Femur (tissue), 1 donor: ENCODE measurements around the gene FBXW4.

Experiments
- DNase-seq: peaks from one replicate; pipeline ENCODE4 v3.0.0-alpha.2; 2017

Gene FBXW4, protein sequence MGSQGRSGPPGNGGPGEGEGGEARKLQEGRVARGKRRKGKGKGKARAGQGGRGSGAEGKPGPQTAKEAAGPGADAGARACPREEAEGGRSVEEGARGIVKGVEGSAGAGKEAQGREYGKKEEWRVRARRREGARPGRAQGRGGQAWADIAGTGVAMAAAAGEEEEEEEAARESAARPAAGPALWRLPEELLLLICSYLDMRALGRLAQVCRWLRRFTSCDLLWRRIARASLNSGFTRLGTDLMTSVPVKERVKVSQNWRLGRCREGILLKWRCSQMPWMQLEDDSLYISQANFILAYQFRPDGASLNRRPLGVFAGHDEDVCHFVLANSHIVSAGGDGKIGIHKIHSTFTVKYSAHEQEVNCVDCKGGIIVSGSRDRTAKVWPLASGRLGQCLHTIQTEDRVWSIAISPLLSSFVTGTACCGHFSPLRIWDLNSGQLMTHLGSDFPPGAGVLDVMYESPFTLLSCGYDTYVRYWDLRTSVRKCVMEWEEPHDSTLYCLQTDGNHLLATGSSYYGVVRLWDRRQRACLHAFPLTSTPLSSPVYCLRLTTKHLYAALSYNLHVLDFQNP

DNA sequence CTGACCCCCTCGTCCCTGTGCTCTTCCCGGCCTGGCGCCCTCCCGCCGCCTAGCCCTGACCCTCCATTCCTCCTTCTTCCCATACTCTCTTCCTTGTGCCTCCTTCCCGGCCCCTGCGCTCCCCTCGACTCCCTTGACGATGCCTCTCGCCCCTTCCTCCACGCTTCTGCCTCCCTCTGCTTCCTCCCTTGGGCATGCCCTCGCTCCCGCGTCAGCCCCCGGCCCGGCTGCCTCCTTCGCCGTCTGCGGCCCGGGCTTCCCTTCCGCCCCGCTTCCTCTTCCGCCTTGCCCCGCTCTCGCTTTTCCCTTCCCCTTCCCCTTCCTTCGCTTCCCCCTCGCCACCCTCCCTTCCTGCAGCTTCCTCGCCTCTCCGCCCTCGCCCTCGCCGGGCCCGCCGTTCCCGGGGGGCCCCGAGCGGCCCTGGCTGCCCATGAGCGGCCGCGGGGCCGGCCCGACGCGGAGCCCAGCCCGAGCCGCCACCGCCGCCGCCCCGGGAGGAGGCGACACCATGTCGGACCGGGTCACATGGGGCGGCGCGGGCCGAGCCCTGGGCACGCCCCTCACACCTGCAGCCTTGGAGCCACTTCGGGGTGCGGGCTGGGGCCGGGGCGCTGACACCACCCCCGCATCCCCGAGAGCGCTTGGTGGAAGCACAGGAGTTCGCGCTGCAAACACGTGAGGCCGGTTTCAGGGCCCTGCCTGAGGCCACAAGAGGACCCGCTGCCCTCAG lies at the start of gene FBXW4:
TSS of gene FBXW4 (minus strand) at position 497 of the 730 bp plus-strand sequence. CDS start at position 432, 65 bp downstream.
- peak; percentile 65 for DNase-seq

DNA sequence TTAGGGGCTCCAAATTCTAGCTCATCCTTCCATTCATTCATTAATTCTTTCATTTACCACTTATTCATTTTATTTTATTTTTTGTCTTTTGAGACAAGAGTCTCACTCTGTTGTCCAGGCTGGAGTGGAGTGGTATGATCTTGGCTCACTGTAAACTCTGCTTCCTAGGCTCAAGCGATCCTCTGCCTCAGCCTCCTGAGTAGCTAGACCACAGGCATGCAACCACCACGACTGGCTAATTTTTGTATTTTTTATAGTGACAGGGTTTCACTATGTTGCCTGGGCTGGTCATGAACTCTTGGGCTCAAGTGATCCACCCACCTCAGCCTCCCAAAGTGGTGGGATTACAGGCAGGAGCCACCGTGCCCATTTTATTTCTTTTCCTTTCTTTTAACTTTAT lies 49.3 kb upstream of the FBXW4 start:
- no peak for DNase-seq

DNA sequence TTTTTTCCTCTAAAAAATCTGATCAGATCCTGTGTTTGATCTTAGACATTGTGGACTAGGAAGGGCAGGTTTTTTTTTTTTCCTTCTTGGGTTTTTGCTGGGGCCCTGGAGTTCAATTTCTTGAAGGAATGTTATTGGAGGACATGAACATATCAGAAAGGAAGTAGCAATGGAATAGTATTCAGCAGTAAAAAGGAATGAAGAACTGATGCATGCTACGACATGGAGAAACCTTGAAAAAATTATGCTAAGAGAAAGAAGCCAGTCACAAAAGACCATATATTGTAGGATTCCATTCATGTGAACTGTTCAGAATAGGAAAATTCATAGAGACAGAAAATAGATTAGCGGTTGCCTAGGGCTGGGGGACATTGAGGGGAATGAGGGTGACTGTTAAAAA lies 47.0 kb upstream of the FBXW4 start:
- DNase-seq, result no peak

DNA sequence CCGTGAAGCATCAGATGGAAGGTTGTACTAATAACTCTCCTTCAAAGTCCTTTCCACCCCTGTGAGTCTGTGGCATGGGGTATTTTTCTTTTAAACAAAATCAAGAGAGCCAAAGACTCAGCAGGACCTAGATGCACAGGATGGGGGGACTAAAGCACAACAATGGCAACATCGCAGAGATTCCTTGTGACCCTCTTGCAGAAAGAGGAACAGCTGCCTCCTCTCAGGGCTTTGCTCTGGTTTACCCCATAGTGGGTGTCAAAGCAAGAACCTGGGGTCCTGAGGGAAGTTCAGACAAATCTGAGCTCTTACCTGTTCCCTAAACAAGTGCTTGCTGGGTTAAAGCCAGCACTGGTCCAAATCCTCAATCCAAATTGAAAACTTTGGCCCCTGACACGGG lies 41.7 kb upstream of the FBXW4 start:
- DNase-seq, result no peak

DNA sequence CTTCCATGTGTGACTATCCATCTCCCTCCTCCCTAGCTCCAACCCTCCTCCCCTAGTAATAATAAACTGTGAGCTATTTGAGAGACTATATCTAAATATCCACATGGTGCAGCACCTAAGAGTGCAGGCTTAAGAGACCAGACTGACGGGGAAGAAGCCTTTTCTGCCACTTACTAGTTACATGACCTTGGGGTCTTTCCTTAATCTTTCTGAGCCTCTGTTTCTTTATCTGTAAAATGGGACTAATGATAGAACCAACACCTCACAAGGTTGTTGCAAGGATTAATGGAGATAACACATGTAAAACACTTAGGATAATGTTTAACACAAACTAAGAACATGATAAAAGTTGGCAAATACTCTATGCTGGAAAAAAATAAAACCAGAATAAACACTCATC lies 37.1 kb upstream of the FBXW4 start:
- no peak for DNase-seq

DNA sequence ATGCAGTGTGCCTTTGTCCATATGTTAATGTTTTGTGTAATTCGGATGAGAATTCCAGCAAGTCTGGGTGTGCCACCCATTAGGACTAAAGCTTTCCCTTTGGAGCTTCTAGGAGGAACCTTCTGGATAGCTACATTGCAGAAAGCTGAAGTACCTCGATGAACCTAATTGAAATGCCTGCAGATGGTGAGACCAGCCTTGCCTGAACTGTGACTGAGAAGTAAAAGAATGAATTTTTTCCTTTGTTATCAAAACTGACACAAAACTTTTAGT lies 31.1 kb upstream of the FBXW4 start:
- no peak for DNase-seq

DNA sequence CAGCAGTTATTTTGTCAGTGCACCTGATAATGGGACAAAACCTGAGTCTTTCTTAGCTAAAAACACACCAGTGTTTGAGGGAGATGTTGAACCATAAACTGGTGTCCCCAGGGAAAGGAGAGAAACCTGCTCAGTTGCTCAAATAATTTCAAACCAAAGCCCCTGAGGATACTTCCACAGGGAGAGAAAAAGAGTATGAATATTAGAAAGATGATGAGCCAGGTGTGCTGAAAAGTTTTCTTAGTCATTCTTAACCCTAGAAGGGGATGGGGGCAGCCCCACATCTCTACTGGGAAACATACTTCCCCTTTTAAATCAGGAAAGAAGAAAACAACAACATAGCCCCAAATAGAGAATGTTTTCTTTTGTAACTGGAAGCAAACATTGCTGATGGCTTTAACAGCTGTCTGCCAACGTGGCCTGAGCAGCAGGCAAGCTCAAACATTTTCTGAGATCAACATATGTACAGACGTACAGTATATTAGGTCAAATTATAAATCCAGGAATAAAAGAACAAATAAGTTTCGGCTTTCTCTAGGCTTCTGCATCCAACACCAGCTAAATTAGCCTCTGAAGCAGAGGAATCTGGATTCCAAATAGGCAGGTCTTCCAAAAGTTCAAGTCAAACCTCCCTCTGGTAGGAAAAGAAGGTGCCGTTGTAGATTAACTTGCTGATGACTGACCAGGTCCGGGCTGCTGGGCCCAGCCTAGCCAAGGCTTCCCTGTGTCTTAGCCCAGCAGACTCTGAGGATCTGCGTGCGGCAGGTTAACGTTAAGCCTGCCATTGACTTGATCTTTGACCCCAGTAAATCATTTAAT lies 30.5 kb upstream of the FBXW4 start:
- DNase-seq, result no peak

DNA sequence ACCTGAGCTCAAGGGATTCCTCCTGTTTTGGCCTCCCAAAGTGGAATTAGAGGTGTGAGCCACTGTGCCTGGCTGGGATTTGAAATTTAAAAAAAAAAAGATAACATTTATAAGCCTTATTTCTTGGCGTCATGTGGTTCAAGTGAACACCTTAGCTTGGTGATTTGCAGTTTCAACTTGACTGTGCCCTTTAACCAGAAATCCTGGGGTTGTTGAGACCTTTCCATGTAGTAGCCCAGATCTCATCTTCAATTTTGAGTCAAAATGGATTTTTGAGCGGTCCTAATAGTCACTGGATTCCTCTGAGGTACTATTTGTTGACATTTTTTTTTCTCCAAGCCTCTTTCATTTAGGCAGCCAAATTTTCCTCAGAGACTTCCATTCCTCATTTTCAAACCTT lies 29.5 kb upstream of the FBXW4 start:
- DNase-seq, result no peak

DNA sequence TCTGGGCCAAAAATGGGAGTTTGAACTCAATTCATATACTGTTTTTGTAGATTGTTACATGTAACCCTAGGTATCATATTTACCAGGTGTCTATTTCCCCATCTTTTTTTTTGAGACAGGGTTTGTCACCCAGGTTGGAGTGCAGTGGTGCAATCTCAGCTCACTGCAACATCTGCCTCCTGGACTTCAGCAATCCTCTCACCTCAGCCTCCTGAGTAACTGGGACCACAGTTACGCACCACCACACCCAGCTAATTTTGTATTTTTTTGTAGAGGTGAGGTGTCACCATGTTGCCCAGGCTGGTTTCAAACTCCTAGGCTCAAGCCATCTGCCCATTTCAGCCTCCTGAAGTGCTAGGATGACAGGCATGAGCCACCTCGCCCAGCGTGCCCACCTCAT lies 28.2 kb upstream of the FBXW4 start:
- no peak for DNase-seq

DNA sequence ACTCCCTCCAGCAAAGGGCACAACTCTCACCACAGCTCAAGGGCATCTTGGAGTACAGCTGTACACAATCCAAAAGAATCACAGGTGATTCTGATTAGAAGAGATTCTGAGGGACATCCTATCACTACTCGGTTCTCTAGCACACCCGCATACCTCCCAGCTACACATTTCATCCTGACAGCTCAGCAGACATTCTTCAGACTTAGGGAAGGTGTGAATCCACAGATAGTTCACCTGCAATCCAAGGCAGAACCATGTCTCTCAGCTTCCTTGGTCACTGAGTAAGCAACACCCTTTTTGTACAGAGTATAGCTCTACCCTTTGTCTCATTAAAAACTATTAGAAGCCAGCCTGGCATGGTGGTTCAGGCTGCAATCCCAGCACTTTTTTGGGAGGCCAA lies 26.8 kb upstream of the FBXW4 start:
- no peak for DNase-seq

DNA sequence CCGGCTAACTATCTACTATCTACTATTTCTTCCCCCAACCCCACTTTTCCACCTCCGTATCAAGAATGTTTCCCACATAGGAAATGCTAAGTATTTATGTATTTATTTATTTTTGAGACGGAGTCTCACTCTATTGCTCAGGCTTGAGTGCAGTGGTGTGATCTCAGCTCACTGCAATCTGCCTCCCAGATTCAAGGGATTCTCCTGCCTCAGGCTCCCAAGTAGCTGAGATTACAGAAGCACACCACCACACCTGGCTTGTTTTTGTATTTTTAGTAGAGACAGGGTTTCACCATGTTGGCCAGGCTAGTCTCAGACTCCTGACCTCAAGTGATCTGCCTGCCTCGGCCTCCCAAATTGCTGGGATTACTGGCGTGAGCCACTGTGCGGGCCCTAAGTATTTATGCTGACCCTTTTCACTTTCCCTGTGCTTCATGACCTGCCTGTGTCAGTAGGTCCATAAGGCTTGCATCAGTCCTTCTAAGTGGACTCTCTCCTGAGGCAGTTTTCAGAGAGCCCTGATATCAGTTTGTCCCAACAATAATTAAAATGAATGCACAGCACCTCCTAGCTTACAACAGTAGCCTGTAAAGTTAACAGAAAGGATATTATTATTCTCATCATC lies 25.7 kb upstream of the FBXW4 start:
- no peak for DNase-seq

DNA sequence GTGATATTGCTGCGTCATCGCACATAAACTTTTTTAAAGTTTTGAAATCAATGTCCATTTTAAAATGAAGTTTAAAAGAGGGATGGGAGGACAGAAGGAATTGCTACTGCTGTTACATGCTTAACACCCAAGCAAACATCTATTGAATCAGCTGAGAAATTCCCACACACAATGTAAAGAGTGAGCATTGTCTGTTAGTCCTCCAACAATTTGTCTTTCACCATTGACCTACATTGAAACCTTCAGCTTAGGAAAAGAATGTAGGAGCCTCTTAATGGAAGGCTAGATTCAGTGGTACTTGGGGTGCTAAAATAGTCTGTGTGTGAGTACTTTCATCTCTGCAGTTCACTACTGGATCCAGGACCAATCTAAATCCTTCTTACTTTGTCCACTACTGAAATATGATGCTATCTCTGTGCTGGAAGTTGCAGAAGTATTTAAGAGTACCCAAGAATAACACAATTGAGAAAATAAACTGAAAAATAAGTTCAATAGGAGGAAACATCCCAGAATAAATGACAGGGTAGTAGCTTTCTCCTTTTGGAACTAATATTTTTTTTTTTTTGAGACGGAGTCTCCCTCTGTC lies 23.8 kb upstream of the FBXW4 start:
- DNase-seq, result no peak

DNA sequence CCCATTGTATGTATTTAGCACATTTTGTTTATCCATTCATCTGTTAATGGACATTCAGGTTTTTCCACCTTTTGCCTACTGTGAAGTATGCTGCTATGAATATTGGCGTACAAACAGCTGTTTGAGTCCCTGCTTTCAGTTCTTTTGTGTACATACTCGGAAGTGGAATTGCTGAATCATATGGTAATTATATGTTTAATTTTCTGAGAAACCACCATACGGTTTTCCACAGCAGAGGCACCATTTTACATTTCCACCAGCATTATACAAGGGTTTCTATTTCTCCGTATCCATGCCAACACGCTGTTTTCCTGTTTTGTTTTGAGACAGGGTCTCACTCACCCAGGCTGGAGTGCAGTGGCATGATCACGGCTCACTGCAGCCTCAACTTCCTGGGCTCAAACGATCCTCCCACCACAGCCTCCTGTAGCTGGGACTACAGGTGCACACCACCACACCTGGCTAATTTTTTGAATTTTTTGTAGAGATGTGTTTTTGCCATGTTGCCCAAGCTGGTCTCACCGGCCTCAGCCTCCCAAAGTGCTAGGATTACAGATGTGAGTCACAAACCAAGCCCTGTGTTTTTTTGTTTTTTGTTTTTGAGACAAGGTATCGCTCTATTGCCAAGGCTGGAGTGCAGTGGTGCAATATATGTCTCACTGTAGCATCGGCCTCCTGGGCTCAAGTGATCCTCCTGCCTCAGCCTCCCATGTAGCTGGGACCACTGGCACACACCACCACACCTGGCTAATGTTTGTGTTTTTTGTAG lies 22.1 kb upstream of the FBXW4 start:
- DNase-seq, result no peak

DNA sequence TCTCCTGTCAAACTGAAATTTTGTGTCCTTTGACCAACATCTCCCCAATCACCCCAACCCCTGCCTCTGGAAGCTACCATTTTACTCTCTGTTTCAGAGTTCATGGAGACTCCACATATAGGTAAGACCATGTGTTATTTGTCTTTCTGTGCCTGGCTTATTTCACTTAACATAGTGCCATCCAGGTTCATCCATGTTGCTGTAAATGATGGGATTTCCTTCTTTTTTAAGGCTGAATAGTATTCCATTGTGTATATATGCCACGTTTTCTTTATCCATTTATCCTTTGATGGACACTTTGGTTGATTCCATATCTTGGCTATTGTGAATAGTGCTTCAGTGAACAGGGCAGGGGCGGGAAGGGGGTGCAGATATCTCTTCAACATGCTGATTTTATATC lies 18.0 kb upstream of the FBXW4 start:
- DNase-seq, result no peak

DNA sequence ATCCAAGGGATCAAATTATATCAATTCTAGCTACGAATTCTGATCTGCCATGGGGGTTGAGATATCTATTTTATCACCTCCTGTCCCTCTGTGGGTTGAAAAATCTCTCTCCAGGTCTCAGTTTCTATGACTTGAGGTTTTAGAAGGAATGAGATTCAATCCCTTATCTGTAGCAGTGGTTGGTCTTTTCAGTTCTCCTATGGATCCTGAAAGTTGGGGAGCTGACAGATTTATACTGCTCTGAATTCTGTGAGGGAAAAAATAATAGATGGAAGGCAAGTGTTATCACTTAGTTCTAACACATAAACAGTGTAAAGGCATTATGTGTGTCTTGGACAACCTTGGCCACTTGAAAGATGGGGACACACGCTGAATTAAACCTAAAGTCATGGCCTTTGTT lies 15.8 kb upstream of the FBXW4 start:
- no peak for DNase-seq

DNA sequence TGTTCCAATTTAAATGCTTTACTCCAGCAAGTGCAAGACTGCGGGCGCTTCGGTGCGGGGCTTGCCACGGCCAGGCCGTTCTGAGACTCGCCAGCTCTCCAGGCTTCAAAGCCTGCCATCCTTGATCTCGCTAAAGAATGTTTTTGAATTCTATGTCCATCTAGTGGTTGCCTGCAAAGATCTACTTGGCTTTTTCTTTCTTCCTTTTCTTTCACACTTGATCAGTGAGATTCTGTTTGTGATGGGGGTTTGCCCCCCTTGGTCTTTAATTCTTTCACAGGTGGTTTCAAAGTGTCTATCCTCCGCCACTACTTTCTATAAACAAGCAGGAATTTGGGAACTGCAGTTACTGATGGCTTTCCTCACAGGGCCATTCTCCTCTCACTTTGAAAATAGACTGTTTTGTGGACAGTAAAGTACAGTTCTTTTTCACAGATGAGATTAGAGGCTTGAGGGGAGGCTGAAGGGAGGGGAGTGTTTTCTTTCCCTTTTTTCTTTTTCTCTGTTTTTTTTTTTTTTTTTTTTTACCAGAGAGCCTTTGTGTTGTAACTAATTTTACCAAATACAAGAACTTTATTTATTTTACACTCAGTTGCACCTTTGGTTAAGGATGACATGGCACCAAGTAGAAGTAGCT lies 15.2 kb upstream of the FBXW4 start:
- DNase-seq, result no peak

DNA sequence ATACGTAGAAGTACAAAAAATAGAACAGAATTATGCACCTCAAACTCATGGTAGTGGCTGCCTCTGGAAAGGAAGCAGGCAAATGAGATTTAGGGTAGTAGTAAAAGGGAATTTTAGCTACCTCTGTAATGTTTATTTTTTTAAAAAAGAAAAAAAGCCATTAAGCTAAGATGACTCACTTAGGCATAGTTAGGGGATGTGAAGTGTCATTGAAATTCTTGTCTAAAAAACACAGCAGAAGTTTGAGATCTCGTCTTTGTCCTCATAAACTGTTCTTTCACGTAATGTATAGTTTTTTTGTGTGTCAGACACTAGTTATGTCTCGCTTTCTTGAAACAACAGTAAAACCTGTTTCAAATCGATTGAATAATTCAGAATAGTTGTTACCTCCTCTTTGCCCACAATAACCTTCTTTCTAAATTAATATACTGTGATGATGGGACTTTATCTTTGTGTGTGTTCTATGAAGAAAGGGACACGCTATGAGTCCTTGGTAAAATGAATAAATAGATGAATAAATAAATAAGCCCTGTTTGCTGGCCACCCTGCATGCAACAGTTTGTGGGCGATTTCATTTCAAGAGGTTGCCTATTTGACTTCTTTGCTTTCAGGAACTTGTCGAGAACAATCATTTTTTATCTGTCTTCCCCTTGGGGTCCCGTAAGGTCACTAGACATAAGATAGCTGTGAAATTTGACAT lies 14.5 kb upstream of the FBXW4 start:
- DNase-seq, result no peak

DNA sequence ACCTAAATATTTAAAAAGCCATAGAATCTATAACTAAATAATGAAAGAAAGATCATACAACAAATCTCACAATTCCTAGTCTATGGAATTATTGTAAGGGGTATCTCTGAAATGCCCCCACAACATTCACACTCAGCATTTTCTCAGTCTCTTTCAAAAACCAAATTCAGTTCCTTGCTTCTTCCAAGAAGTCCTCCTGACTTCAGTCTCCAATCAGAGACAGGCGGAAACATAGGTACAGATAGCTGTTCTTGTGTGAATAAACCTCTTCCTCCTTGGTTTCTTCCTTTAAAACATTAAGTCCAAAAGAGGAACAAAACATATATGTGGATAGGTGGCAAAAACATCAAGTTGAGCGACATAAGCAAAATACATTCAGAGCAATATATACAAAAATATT lies 13.9 kb upstream of the FBXW4 start:
- no peak for DNase-seq

DNA sequence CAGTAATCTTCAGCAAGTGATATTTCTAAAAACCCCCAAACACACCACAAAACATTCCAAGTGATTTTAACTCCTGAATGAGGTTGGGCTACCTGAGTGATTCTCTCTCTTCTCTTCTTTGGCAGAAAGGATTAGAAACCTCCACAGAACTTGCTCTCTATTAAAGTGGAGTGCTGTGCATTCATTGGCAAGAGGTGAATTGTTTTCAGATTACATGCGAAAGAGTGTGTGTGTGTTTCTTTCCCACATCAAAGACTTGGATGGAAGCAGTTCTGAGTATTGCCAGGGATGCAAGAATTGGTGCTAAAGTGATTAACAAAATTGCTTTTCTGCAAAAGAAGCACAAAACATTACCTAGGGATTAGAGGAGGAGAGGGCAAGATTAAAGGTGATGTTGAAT lies 13.1 kb upstream of the FBXW4 start:
- no peak for DNase-seq

DNA sequence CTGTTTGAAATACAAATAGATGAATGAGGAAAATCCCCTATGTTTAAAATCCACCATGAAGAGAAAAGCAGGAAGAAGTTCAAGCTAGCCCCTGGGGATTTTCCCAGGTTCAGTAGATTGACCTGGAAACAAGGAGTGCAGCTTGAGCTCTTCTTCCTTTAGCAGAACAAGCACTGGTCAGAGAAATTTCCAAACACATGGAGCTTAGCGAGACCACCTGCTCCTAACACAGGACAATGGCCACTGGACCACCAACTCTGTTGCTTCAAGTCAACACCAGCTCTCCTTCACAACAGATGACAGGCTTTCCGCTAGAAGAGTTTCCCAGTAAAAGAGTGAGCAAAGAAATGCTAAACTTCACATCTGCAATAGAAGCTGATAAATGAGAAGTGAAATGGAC lies 9.4 kb upstream of the FBXW4 start:
- no peak for DNase-seq

DNA sequence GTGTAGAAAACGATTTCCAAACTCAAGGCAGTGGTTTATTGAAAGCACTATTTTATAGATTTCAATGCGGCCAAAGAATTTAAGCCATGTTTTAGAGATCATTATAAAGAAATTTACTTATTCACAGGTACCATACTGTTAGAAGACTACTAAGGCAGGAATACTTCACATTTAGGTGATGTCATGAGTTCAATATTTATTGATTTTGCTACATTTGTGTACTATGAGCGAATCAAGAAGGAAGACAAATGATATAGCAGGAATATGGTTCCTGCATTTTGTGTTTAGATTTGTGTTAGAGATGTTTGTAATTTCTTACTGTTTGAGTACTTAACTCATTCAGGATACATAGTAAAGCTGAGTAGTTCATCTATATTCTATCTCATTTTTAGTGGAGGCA lies 1.7 kb upstream of the FBXW4 start:
- no peak for DNase-seq
